Tibial nerve (tissue), 4 donors: ENCODE measurements around the gene PTBP1.

Experiments
- EP300 ChIP-seq, 2 donors: sonication (generic); formaldehyde crosslinking; IDR thresholded peaks; one replicate each; pipeline ENCODE4 v1.6.1; 2017; ENCODE audit warnings: antibody characterized with exemption in 2 of 2, mild to moderate bottlenecking in 1 of 2
- TF ChIP-seq, protein P1 (sequence below), 5 experiments: fragments of 200-600 bp in 3 of 5; fragments of 450-650 bp in 2 of 5; sonication (generic) in 3 of 5; IDR thresholded peaks; one replicate each; pipeline ENCODE4 v1.5.1; 2016 to 2019; ENCODE audit warnings: antibody characterized with exemption in 5 of 5, mild to moderate bottlenecking in 3 of 5, moderate library complexity in 2 of 5

DNA sequence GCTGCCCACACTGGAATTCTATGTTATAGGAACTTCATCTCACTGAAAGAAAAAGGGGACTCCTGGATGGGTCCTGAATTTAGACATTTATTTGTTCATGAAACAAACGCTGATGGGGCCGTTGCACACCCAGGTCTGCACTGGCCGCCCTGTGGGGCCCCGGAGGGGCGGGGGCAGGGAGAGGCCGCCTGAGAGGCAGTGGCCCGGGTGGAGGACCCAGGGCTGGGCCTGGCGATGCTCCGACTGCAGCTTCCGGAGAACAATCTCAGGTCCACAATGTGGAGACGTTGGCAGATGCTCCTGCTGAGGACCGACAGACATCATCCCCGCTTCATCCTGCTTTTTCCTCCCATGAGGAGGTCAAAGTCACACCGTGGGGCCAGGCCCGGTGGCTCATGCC lies 16.3 kb upstream of the PTBP1 start:
- TF ChIP-seq, protein P1, sequence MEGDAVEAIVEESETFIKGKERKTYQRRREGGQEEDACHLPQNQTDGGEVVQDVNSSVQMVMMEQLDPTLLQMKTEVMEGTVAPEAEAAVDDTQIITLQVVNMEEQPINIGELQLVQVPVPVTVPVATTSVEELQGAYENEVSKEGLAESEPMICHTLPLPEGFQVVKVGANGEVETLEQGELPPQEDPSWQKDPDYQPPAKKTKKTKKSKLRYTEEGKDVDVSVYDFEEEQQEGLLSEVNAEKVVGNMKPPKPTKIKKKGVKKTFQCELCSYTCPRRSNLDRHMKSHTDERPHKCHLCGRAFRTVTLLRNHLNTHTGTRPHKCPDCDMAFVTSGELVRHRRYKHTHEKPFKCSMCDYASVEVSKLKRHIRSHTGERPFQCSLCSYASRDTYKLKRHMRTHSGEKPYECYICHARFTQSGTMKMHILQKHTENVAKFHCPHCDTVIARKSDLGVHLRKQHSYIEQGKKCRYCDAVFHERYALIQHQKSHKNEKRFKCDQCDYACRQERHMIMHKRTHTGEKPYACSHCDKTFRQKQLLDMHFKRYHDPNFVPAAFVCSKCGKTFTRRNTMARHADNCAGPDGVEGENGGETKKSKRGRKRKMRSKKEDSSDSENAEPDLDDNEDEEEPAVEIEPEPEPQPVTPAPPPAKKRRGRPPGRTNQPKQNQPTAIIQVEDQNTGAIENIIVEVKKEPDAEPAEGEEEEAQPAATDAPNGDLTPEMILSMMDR (IDR thresholded peaks at IDR 0.05): no peak
- no peak for TF ChIP-seq EP300 (IDR thresholded peaks at IDR 0.05)
